CD14-positive monocyte (primary cell): ENCODE data around the gene RAET1E. TPM values are rescaled to one million over a fixed set of nuclear protein-coding genes. Genes with fewer than 3 reads are reported as not detected.

Source experiments
- DNase-seq, 3 donors: peaks; one replicate each; pipeline ENCODE4 v3.0.0-alpha.2; 2011 to 2022
- H2AFZ ChIP-seq: 2 replicates; pipeline ENCODE4 v1.6.0; 2012; ENCODE audit warnings: mild to moderate bottlenecking, low read depth, low read length, inconsistent platforms; ENCODE audit not compliant: insufficient read depth, poor library complexity, severe bottlenecking
- H3K27ac ChIP-seq, 2 donors: 1 replicate in 1 of 2; 2 replicates in 1 of 2; pipeline ENCODE4 v1.5.1; 2012 to 2013; ENCODE audit warnings: low read length in 2 of 2, control low read depth in 1 of 2, inconsistent platforms in 1 of 2, low read depth in 1 of 2, mild to moderate bottlenecking in 1 of 2
- H3K27me3 ChIP-seq, 2 donors: one replicate each; pipeline versions ENCODE4 v1.6.0 to v1.6.1; 2011 to 2013; ENCODE audit warnings: low read length in 2 of 2; ENCODE audit not compliant: control insufficient read depth in 2 of 2, insufficient read depth in 2 of 2
- H3K36me3 ChIP-seq, 2 donors: replicated peaks in 1 of 2; 1 replicate in 1 of 2; 2 replicates in 1 of 2; pipeline versions ENCODE4 v1.5.1 to v1.6.1; 2012 to 2013; ENCODE audit warnings: low read length in 2 of 2, control low read depth in 1 of 2, inconsistent platforms in 1 of 2, mild to moderate bottlenecking in 1 of 2; ENCODE audit not compliant: insufficient read depth in 2 of 2, control insufficient read depth in 1 of 2
- H3K4me1 ChIP-seq, 2 donors: 1 replicate in 1 of 2; 2 replicates in 1 of 2; pipeline versions ENCODE4 v1.5.1 to v1.6.1; 2012 to 2013; ENCODE audit warnings: low read length in 2 of 2, control low read depth in 1 of 2, inconsistent platforms in 1 of 2, mild to moderate bottlenecking in 1 of 2, moderate library complexity in 1 of 2; ENCODE audit not compliant: insufficient read depth in 2 of 2, control insufficient read depth in 1 of 2
- H3K4me2 ChIP-seq: replicated peaks from 2 replicates; pipeline ENCODE3; 2012; ENCODE audit warnings: low read length, moderate library complexity, mild to moderate bottlenecking; ENCODE audit not compliant: poor library complexity, severe bottlenecking; ENCODE audit errors: extremely low read depth
- H3K4me3 ChIP-seq, 3 experiments: fragments of 200-600 bp in 1 of 3; sonication (generic) in 1 of 3; replicated peaks in 1 of 3; 1 replicate in 2 of 3; 2 replicates in 1 of 3; pipeline ENCODE4 v1.5.1; 2011 to 2013; ENCODE audit warnings: low read length in 3 of 3, mild to moderate bottlenecking in 3 of 3, control low read depth in 2 of 3, low read depth in 2 of 3, inconsistent platforms in 1 of 3, moderate library complexity in 1 of 3
- H3K79me2 ChIP-seq: 2 replicates; pipeline ENCODE4 v1.6.0; 2012; ENCODE audit warnings: mild to moderate bottlenecking, control low read depth, inconsistent platforms, low read length, moderate library complexity; ENCODE audit not compliant: insufficient read depth
- H3K9ac ChIP-seq: 2 replicates; pipeline ENCODE4 v1.6.0; 2017; ENCODE audit warnings: low read length, mild to moderate bottlenecking; ENCODE audit not compliant: insufficient read depth, poor library complexity, severe bottlenecking
- H3K9me3 ChIP-seq, 2 donors: replicated peaks in 1 of 2; 1 replicate in 1 of 2; 2 replicates in 1 of 2; pipeline versions ENCODE4 v1.5.1 to v1.6.1; 2012 to 2013; ENCODE audit warnings: low read length in 2 of 2, control low read depth in 1 of 2; ENCODE audit not compliant: control insufficient read depth in 1 of 2, insufficient read depth in 1 of 2
- H4K20me1 ChIP-seq: 2 replicates; pipeline ENCODE4 v1.6.0; 2012; ENCODE audit warnings: mild to moderate bottlenecking, low read length, control low read depth, moderate library complexity; ENCODE audit not compliant: insufficient read depth
- H3K27ac Mint-ChIP-seq, 7 donors: one replicate each; pipeline ENCODE4 v1.8.0; 2020; ENCODE audit warnings: mild to moderate bottlenecking in 7 of 7, mixed read lengths in 7 of 7, moderate library complexity in 6 of 7, inconsistent platforms in 2 of 7
- H3K27me3 Mint-ChIP-seq, 3 donors: one replicate each; pipeline ENCODE4 v1.8.0; 2021 to 2022; ENCODE audit warnings: low read depth in 3 of 3, mild to moderate bottlenecking in 3 of 3, mixed read lengths in 3 of 3, moderate library complexity in 3 of 3, inconsistent platforms in 1 of 3
- H3K36me3 Mint-ChIP-seq, 2 donors: one replicate each; pipeline ENCODE4 v1.8.0; 2020; ENCODE audit warnings: mixed read lengths in 2 of 2, inconsistent platforms in 1 of 2, mild to moderate bottlenecking in 1 of 2
- H3K4me1 Mint-ChIP-seq: one replicate; pipeline ENCODE4 v1.8.0; 2020; ENCODE audit warnings: mild to moderate bottlenecking, mixed read lengths
- H3K4me3 Mint-ChIP-seq, 2 donors: one replicate each; pipeline ENCODE4 v1.8.0; 2020; ENCODE audit warnings: mild to moderate bottlenecking in 2 of 2, mixed read lengths in 2 of 2, moderate library complexity in 1 of 2
- H3K9me3 Mint-ChIP-seq, 7 donors: one replicate each; pipeline ENCODE4 v1.8.0; 2020 to 2022; ENCODE audit warnings: mixed read lengths in 7 of 7, mild to moderate bottlenecking in 6 of 7, moderate library complexity in 6 of 7, inconsistent platforms in 2 of 7
- CTCF ChIP-seq: fragments of 200-600 bp; IDR thresholded peaks from one replicate; pipeline ENCODE4 v1.8.0; 2022; ENCODE audit warnings: antibody characterized with exemption, mild to moderate bottlenecking
- WGBS: methylation state at CpG from one replicate; pipeline ENCODE4 v1.1.5; 2013; ENCODE audit warnings: missing lambda C conversion rate; ENCODE audit not compliant: insufficient coverage; 5-methylcytosine and 5-hydroxymethylcytosine counted together
- intact Hi-C, 2 donors: fragments of 100-400 bp; cut with micrococcal nuclease; formaldehyde crosslinking; loops; one replicate each; pipeline versions ENCODE4 v1.15.0 to v1.15.1; 2023
- polyA plus RNA-seq, 3 donors: library from polyadenylated mRNA; depleted of rRNA in 1 of 3; unstranded in 2 of 3; stranded (reverse) in 1 of 3; fragments of 300-500 nt in 2 of 3; fragments of >200 nt in 1 of 3; fragmentation: Illumina TruSeq in 2 of 3; gene quantifications; 1 replicate in 2 of 3; 2 replicates in 1 of 3; pipeline ENCODE4 v1.2.3, GENCODE V29; 2012 to 2021

Gene RAET1E
- polyA plus RNA-seq, 3 donors = not detected

- peak overlapping the region in 1 of 2 donors; percentile 62 for H3K4me3 Mint-ChIP-seq
- Histone ChIP-seq H4K20me1 (no peaks in the 10 kb centered on the region), H3K4me1 (peaks cover 11 to 17% of the 10 kb centered on the region in 2 donors), H3K27ac (no peak overlapping the region), H3K36me3 (no peaks in the 10 kb centered on the region), H3K4me2 (no peak overlapping the region), H3K4me3 (no peak overlapping the region), H3K79me2 (no peaks in the 10 kb centered on the region), H3K9ac (no peak overlapping the region), H2AFZ (no peak overlapping the region), H3K27me3 (peaks cover 69 to 91% of the 10 kb centered on the region in 2 donors), H3K9me3 (peaks cover 0 to 14% of the 10 kb centered on the region in 2 donors)
- H3K9me3 Mint-ChIP-seq = peaks cover 4 to 18% (median 12%) of the 10 kb centered on the region in 7 donors
- H3K27ac Mint-ChIP-seq = peak overlapping the region in 2 of 7 donors; percentile 31 to 44
- TF ChIP-seq CTCF = no peak
- peaks cover 16% of the 10 kb centered on the region for H3K4me1 Mint-ChIP-seq
- 43% methylated on average over 1 of the region's 4 CpGs for WGBS
- peak in 1 of 3 donors; percentile 29 for DNase-seq
- intact Hi-C loops = loop anchor here (2.0 to 10.0 kb wide), 3 partner anchors 82 to 880 kb away; partner anchors contain the start of gene PPIL4 (in 1 of the 2)
- peaks cover 5 to 6% of the 10 kb centered on the region in 2 donors for H3K36me3 Mint-ChIP-seq
- peaks cover 76 to 88% (median 76%) of the 10 kb centered on the region in 3 donors for H3K27me3 Mint-ChIP-seq
Measured at GRCh38 chr6:149935246-149935645, 37.3 kb upstream of the RAET1E start.

GRCh38 chr6:149934249-149935156 lies 36.6 kb upstream of the RAET1E start:
- Mint-ChIP-seq H3K27me3 (peaks cover 73 to 88% (median 74%) of the 10 kb centered on the region in 3 donors), H3K4me3 (peak overlapping the region in 1 of 2 donors; percentile 63), H3K36me3 (peaks cover 5 to 6% of the 10 kb centered on the region in 2 donors), H3K9me3 (peaks cover 4 to 14% (median 8%) of the 10 kb centered on the region in 7 donors), H3K4me1 (peaks cover 15% of the 10 kb centered on the region), H3K27ac (peak overlapping the region in 5 of 7 donors; percentile 13 to 66 (median 27))
- Histone ChIP-seq H3K4me2 (no peak overlapping the region), H3K36me3 (no peaks in the 10 kb centered on the region), H3K9me3 (peaks cover 0 to 8% of the 10 kb centered on the region in 2 donors), H2AFZ (no peak overlapping the region), H3K27me3 (peaks cover 69 to 91% of the 10 kb centered on the region in 2 donors), H4K20me1 (no peaks in the 10 kb centered on the region), H3K79me2 (no peaks in the 10 kb centered on the region), H3K4me3 (no peak overlapping the region), H3K4me1 (peaks cover 11 to 17% of the 10 kb centered on the region in 2 donors), H3K9ac (no peak overlapping the region), H3K27ac (no peak overlapping the region)
- 49% methylated on average over 9 of the region's 11 CpGs for WGBS
- intact Hi-C loops = loop anchor here (2.0 to 10.0 kb wide), 3 partner anchors 82 to 880 kb away; partner anchors contain the start of gene PPIL4 (in 1 of the 2)
- TF ChIP-seq CTCF = peak; percentile 84
- DNase-seq = peak; percentile 66 to 81 (median 74)
